SU-DHL-6 (cell line): ENCODE measurements around the gene TSPAN12.

Source experiments
- EZH2phosphoT487 ChIP-seq: fragments of 200-600 bp; sonication (generic), shearing (Covaris generic); conservative IDR thresholded peaks from 2 replicates; pipeline ENCODE4 v1.6.1; 2018; ENCODE audit warnings: mild to moderate bottlenecking, antibody characterized with exemption, low read length, moderate library complexity, mixed read lengths
- TF ChIP-seq, protein P1 (sequence below): fragments of 200-600 bp; sonication (generic); IDR thresholded peaks from one replicate; pipeline ENCODE4 v1.5.1; 2017; ENCODE audit warnings: antibody characterized with exemption, mild to moderate bottlenecking, low read length, moderate library complexity; ENCODE audit not compliant: insufficient read depth, poor library complexity, severe bottlenecking

DNA sequence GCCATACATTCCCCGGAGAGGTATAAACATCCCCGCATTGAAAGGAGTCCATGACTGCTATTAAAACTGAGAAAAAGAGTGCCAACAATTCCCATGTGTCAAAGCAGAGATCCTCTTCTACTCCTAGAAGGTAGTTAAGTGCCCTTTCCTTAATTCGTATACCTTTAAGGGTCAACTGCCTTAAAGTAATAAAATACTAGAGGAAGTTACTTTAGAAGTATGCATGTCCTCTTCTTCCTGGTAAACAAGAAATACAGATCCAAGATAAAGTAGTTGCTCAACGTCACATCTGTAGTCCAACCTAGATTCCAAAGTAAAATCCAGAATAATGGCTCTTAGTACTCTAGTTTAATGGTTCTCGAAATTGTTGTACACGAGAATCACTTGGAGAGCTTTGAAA, 1.5 kb upstream of the TSPAN12 start:
- TF ChIP-seq, protein P1, sequence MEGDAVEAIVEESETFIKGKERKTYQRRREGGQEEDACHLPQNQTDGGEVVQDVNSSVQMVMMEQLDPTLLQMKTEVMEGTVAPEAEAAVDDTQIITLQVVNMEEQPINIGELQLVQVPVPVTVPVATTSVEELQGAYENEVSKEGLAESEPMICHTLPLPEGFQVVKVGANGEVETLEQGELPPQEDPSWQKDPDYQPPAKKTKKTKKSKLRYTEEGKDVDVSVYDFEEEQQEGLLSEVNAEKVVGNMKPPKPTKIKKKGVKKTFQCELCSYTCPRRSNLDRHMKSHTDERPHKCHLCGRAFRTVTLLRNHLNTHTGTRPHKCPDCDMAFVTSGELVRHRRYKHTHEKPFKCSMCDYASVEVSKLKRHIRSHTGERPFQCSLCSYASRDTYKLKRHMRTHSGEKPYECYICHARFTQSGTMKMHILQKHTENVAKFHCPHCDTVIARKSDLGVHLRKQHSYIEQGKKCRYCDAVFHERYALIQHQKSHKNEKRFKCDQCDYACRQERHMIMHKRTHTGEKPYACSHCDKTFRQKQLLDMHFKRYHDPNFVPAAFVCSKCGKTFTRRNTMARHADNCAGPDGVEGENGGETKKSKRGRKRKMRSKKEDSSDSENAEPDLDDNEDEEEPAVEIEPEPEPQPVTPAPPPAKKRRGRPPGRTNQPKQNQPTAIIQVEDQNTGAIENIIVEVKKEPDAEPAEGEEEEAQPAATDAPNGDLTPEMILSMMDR, result no peak
- TF ChIP-seq EZH2phosphoT487, result no peak
